Measurements from ENCODE around the gene SAMD1. TPM values are rescaled to one million over a fixed set of nuclear protein-coding genes. Genes with fewer than 3 reads are reported as not detected.

SAMD1 gene
- polyA plus RNA-seq, 1 experiment = 9.2 TPM

- Histone ChIP-seq H3K27me3 (ENCODE audit: control insufficient read depth, insufficient read depth, low read length) (no peaks in the 10 kb centered on the region), H3K36me3 (ENCODE audit: control insufficient read depth, insufficient read depth, low read length) (no peaks in the 10 kb centered on the region), H3K4me3 (ENCODE audit: low read depth, low read length) (peak overlapping the region; percentile 85)
- CTCF ChIA-PET = interaction anchor here (1.0 to 2.0 kb wide), 7 partner anchors 9 to 236 kb away, joined by 3 to 11 read pairs (median 4); partner anchors contain the start of genes ASF1B and IL27RA
- TF ChIP-seq CTCF (IDR thresholded peaks at IDR 0.05; ENCODE audit: insufficient read depth, low read depth, low read length) = no peak
- POLR2A ChIA-PET = interaction anchor here (0.6 kb wide), 1 partner anchor 60 kb away, joined by 3 read pairs; no protein-coding TSS in a partner anchor
- DNase-seq (ENCODE audit: low read depth) = no peak
Measured at GRCh38 chr19:14116918-14117578, 26.5 kb upstream of the SAMD1 start.

- Histone ChIP-seq H3K36me3 (ENCODE audit: control insufficient read depth, insufficient read depth, low read length) (no peaks in the 10 kb centered on the region), H3K4me3 (ENCODE audit: low read depth, low read length) (peak overlapping the region; percentile 85), H3K27me3 (ENCODE audit: control insufficient read depth, insufficient read depth, low read length) (no peaks in the 10 kb centered on the region)
- DNase-seq (ENCODE audit: low read depth) = no peak
- CTCF ChIA-PET = interaction anchor here (0.8 to 2.0 kb wide), 6 partner anchors 8 to 236 kb away, joined by 3 to 11 read pairs (median 4); partner anchors contain the start of genes ASF1B and IL27RA
- POLR2A ChIA-PET = interaction anchor here (0.6 kb wide), 1 partner anchor 59 kb away, joined by 3 read pairs; no protein-coding TSS in a partner anchor
- TF ChIP-seq CTCF (IDR thresholded peaks at IDR 0.05; ENCODE audit: insufficient read depth, low read depth, low read length) = no peak
Measured at GRCh38 chr19:14116525-14116917, 26.0 kb upstream of the SAMD1 start.

GRCh38 chr19:14115756-14116155 is 25.2 kb upstream of the SAMD1 start:
- no peaks in the 10 kb centered on the region for H3K27me3 ChIP-seq (ENCODE audit: control insufficient read depth, insufficient read depth, low read length)
- CTCF ChIA-PET = interaction anchor here (0.8 to 2.7 kb wide), 7 partner anchors 10 to 254 kb away, joined by 3 to 11 read pairs (median 4); partner anchors contain the start of gene ASF1B
- POLR2A ChIA-PET = no interaction called here
- H3K4me3 ChIP-seq (ENCODE audit: low read depth, low read length) = no peak overlapping the region
- no peak for DNase-seq (ENCODE audit: low read depth)
- no peaks in the 10 kb centered on the region for H3K36me3 ChIP-seq (ENCODE audit: control insufficient read depth, insufficient read depth, low read length)
- TF ChIP-seq CTCF (IDR thresholded peaks at IDR 0.05; ENCODE audit: insufficient read depth, low read depth, low read length) = no peak

- no peak overlapping the region for H3K4me3 ChIP-seq (ENCODE audit: low read depth, low read length)
- CTCF ChIA-PET = interaction anchor here (1.1 to 2.7 kb wide), 11 partner anchors 9 to 253 kb away, joined by 3 to 11 read pairs (median 5); partner anchors contain the start of gene ASF1B
- POLR2A ChIA-PET = no interaction called here
- peak; percentile 61 for TF ChIP-seq CTCF (IDR thresholded peaks at IDR 0.05; ENCODE audit: insufficient read depth, low read depth, low read length)
- DNase-seq (ENCODE audit: low read depth) = no peak
- H3K27me3 ChIP-seq (ENCODE audit: control insufficient read depth, insufficient read depth, low read length) = no peaks in the 10 kb centered on the region
- no peaks in the 10 kb centered on the region for H3K36me3 ChIP-seq (ENCODE audit: control insufficient read depth, insufficient read depth, low read length)
Measured at GRCh38 chr19:14114854-14115253, 24.3 kb upstream of the SAMD1 start.

- no peaks in the 10 kb centered on the region for H3K36me3 ChIP-seq (ENCODE audit: control insufficient read depth, insufficient read depth, low read length)
- no peak overlapping the region for H3K4me3 ChIP-seq (ENCODE audit: low read depth, low read length)
- ChIA-PET CTCF (interaction anchor here (1.1 to 2.7 kb wide), 8 partner anchors 9 to 252 kb away, joined by 3 to 7 read pairs (median 5); partner anchors contain the start of gene ASF1B), POLR2A (interaction anchor here (0.6 kb wide), 1 partner anchor 1148 kb away, joined by 3 read pairs; no protein-coding TSS in a partner anchor)
- DNase-seq (ENCODE audit: low read depth) = no peak
- H3K27me3 ChIP-seq (ENCODE audit: control insufficient read depth, insufficient read depth, low read length) = no peaks in the 10 kb centered on the region
- TF ChIP-seq CTCF (IDR thresholded peaks at IDR 0.05; ENCODE audit: insufficient read depth, low read depth, low read length) = no peak
Measured at GRCh38 chr19:14114439-14114838, 23.9 kb upstream of the SAMD1 start.
